GM04504 (cell line): ENCODE measurements around the gene NEMP2.
A peak's percentile ranks its signal among the peaks of the same experiment; 100 is the strongest.
"Not testable (repeated sequence)": the region's sequence is repeated elsewhere in the genome, so short reads cannot be mapped to it uniquely, and the experiment has no call there.

Experiments used
- DNase-seq: peaks from one replicate; pipeline ENCODE4 v3.0.0-alpha.2; 2012; ENCODE audit warnings: low read depth

NEMP2 gene

DNA sequence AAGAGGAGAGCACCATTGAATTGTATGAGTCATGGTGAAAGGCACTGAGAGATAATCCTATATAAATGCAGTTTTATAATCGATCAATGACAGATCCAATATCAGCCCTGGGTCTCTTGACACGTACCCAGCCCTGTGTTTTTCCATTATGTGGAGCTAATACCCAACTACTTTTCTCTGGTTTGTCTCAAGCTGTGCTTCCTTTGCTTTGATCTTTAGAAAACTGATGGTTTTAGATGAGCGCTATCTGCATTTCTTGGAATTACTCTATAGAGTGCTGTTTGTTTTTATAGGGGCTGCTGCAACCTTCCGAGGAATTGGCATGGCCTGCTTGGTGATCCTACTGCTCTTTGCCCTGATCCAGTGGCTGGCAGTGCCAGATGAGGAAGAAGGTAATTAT is 45.0 kb downstream of the NEMP2 start:
- DNase-seq: no peak

DNA sequence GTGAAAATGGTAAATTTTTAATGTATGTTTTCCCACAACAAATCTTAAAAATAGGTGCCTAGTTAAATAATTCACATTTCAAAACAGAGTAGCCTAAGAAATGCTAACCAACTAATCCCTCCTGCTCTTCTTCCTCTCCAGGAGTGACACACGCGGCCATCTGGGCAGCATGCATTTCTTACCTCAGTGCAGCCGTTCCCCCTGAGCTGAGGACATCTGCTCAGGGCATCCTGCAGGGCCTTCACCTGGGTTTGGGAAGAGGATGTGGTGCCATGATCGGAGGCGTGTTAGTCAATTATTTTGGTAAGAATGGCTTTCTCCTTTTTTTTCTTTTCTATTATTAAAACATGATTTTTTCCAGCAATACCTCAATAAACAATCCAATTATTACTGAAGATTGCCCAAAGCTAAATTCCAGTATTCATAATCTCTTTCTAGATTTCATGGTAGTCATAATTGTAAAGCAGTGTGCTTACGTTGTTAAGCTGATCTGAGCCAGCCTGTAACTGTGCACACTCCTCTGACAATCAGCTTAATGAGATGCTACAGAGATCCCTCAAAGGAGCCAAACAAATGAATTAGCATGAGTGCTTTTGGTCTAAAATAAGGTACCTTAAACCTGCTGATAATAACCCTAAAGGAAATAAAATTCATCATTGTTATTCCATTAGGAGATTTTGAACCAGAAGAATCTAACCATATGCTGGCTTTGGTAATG is 45.8 kb downstream of the NEMP2 start:
- no peak for DNase-seq

DNA sequence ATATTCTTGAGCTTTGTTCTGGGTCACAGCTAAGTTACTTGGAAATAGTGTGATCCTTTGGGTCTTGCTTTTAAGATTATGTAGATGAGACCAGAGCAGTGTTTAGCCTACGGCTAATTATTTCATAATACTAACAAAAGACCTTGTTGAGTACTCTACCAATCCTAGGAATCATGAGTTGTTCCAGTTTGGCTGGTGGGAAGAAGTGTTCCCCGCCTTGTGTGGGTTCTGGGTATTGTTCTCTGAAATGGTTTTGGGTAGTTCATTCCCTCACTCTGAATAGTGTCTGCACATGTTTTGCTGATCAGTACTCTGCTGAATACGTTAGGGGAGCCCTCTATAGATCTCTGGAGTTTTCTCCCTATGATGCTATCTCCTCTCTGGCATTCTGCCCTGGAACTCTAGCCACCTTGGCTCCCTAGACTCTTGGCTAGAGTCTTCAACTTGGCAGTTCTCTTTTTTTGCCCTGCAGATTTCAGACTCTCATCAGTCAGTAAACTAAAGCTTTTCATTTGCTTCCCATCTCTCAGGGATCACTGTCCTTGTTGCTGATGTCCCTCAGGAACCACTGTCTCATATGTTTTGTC is 48.4 kb downstream of the NEMP2 start:
- DNase-seq: no peak

DNA sequence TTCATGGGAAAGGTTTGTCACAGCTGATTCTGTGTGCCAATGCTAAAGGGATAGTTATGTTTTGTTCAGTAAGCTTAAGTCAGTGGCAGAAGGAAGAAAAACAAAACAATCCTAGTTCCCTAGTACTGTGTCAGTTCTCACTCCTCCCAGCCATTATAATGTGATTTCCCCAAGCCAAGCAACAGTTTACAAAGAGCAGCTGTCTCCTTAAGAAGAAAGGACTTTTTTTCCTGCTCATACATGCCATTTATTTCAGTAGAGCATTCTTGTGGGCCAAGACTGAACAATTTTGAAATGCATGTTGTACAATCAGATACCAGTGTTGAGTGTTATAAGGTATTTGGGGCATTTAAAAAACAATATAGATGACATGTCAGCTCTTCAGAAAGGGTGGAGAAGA is 52.1 kb downstream of the NEMP2 start:
- DNase-seq: no peak

DNA sequence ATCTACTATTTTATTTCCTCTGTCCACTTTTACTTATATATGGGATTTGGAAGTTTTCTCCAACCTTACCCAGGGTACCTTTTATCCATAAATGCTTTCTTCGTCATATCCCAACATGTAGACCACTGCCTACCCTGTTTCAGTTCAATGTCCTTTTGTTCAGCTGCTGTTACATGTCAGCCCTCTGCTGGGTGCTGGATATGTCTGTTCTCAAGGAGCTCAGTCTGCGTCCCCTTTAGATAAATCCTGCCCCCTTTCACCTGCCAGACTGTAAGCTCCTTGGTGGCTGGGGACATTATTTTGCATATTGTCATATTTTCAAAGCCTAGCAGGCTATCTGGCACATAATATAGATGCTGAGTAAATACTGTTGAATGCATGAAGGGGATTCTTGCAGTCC is 53.2 kb downstream of the NEMP2 start:
- DNase-seq: no peak

DNA sequence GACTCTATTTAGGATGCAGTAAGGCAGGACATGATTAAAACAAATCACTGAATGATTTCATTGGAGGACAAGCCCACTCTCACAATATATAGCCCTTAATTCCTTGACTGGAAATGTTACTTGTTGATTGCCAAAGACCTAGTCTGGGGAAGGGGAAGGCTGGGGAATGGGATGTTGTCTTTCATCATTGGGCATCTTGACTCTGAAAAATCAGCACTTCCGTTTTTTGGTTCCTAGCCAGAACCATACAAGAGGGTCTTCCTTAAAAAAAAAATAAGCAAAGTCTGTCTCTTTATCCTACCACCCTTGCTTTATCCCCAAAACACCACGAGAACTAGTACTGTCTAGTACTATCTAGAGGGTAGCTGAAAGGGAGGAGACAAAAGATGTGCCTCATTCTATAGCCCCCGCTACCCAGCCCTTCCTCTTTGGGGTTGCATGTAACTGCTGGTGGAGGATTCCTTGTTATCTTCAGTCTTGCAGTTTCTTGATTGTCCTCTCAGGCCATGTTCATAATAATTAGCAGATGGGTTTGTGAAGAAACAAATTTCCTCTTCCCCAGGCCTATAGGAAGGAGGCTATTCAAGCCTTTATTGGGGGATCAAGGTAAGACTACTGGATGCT is 55.8 kb downstream of the NEMP2 start:
- no peak for DNase-seq

DNA sequence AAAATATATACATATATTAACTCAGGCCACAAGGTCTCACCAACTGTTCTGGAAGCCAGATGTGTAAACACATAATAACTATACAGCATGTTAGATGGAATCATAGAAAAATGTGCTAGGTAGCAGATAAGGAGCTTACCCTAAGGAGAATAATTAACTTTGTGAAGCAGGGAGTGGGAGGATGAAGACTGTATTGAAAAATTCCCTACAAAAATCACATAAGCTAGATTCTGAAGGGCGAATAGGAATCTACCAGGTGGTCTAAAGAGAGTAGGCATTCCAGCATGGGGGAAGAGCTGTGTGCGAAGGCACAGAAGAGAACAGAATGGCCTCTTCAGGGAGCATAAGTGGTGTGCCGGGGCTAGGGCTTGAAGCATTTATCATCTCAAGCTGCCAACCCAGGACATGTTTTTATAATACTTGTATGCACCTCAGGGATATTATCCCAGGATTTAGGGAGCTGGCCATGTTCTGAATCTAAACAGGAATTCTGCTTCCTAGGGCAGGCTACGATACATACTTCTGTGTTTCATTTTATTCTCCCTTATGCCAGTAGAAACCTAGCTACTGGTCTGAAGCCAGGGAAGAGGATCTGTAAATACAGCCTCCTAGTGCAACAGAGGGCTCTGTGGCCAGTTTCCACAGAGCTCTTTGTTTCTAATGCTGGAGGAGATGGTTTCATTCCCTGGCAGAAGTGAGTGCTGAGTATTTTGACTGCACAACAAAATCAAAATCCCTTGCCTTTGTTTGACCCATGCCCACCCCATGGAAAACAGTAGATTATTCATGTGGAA is 56.7 kb downstream of the NEMP2 start:
- no peak for DNase-seq

DNA sequence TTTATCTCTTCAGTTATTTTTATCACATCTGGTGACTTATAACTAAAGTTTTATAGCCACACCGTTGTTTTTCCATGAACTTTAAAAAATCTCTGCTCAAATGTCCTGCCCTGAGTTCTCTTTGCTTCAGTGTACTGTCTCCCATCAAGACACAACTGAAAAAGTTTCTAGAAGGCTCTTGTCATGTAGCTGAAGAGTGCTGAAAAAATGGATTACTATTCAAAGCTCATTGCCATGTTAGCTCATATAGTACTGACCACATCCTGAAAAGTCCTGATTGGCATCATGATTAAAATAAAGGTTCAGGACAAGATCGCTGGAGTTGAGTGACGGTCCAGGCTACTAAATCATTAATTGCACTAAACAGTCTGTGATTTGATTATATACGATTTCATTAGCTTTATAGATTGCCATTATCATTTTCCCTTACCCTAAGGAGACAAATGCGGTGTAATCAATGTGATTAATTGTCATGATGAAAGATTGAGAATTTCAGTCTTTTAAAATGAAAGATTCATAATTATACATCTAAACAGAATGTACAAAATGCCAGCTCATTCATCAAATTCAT is 64.2 kb downstream of the NEMP2 start:
- DNase-seq: no peak

DNA sequence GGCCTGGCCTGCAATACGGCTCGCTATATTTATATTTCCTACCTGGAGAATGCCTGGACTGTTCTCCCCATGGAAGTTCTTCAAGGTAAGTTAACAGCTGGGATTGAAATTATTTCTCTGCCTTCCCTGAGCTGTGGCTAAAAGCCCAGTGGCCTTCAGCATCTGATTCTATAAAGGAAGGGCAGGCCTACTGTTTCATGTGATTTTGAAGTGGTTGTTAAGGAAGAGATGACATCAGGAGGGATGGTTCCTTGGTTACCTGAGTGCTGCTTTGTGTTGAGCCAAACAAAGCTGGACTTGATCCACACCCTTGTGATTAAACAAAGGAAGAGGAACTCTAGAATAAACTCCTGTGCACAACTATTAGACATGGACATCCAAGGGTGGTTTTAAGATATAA is 64.8 kb downstream of the NEMP2 start:
- DNase-seq: peak; percentile 40

DNA sequence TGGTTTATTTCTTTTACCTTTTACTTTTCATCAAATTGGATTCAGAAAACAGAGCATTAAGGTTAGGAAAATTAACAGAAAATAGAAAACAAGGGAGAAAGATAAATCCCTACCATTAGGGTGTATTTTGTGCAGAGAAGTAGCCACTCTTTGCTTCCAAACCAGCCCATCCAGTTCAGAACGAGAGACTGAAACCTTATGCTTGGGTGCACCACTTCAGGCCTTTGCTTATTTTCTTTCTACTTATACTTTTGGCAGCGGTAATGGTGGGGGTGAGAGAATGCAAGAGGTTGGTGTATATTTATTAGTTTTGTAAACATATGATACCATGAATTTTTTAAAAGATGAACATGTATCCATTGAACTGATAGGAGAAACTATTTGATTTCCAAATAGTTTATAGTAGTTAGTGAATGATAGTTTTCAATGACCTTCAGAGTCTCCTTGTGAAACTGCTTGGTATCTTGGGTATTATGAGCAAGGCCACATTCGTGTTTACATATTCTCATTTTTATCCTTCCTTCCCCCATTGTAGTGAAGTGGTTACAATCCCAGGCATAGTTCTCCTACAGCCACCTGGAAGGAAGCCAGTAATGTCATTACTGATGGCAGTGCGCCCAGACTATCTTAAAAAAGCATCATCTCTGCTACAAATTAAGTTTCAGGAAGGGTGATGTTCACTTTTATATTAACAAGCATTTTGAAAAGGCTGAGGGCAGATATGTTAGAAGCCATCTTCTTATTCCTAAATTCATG is 65.5 kb downstream of the NEMP2 start:
- peak; percentile 93 for DNase-seq

DNA sequence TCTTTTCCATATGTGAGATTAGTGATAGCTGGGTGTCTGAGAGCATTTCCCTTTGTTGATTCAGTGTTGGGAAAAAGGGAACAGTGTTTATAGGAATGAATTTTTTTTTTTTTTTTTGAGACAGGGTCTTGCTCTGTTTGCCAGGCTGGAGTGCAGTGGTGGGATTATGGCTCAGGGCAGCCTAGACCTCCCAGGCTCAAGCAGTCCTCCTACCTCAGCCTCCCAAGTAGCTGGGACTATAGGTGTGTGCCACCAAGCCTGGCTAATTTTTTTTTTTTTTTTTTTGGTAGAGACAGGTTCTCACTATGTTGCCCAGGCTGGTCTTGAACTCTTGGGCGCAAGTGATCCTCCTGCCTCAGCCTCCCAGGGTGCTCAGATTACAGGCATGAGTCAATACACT is 66.2 kb downstream of the NEMP2 start:
- not testable (repeated sequence) for DNase-seq

DNA sequence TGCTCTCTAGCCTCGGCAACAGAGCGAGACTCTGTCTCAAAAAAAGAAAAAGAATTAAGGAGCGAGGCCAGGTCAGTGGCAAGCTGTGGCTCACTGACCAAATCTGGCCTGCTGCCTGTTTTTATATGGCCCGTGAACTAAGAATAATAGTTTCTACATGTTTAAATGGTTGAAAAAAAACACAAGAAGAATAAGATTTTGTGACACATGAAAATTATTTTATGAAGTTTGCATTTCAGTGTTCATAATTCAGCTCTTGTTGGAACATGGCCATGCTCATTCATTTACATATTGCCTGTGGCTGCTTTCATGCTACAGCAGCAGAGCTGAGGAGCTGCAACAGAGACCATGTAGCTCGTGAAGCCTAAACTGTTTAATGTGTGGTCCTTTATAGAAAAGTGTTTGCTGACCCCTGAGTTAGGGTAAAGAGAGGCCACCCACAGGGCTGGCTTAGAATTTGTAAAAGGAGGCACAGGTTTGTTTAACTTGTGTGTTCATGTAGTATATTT is 66.9 kb downstream of the NEMP2 start:
- no peak for DNase-seq

DNA sequence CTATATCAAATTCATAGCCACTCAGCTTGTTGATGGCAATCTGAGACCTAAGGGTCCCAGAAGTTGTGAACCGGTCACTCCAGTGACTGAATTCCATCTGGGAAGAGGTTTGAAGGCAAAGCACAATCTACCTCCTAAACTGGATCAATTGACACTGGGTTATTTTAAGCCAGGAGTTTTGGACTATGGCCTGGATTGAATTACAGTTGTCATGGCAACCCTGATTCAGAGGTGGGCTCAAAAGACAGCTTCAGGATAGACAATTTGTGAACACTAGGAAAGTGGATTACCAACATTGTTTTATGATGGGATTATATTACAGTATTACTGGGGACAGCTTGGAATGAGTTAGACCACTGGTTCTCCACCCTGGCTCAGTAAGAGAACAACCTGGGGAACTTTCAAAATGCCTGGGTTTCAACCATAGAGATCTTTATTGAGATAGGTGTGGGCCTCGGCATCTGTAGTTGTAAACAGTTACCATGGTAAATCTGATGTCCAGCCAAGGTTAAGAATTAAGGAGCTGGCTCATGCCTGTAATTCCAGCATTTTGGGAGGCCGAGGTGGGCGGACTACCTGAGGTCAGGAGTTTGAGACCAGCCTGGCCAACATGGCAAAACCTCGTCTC is 67.6 kb downstream of the NEMP2 start:
- no peak for DNase-seq

DNA sequence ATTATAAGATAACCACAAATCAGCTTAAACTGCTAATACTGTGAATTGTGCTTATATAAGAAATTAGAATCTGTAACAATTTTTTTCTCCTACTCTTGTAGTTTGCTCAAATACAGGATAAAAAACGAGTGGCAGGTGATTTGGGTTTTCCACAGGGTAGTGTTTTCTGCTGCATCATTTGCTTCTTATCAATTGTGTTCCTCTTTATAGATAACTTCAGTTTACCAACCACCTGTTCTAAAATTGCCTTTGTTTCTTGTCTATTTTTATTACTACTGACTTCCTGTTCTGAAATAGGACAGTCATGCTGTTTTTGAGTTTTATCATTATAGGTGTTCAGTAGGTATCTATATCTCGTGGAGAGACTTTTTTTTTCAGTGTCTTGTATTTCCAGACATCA is 69.5 kb downstream of the NEMP2 start:
- DNase-seq: no peak

DNA sequence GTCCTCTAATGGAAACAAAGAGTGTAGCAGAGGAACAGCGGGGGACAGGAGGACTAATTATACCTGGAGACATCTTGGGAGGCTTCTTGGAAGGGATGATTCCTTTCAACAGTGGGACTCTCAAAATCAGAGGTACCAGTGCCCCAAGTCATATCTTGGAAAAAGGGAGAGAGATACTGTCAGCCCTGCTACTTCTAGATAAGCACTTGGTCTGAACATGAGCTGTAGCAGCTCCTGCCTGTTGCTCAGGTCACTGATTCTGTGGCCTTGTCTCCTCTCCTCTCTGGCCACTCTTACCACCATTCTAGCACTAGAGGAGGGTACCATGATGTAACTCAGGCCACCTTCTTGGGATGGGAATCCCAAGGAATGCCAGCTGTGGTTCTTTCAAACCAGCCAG is 71.9 kb downstream of the NEMP2 start:
- DNase-seq: no peak

DNA sequence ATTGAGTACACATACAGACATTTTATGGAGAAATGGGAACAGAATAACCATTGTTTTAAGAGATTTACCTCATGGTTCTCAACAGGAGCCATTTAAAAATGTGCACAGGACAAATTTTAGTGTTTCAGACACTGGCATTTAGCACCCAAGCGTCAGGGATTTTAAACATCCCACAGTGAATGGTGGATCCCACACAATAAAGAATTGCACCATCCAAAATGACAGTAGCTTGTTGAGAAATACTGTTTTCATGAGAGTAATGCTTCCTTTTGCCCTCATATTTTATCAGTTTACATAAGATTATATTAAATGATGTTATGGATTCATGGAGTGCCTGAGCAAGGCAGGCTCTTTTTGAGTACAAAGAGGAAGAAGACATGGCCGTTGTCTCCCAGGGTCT is 72.3 kb downstream of the NEMP2 start:
- DNase-seq: no peak

DNA sequence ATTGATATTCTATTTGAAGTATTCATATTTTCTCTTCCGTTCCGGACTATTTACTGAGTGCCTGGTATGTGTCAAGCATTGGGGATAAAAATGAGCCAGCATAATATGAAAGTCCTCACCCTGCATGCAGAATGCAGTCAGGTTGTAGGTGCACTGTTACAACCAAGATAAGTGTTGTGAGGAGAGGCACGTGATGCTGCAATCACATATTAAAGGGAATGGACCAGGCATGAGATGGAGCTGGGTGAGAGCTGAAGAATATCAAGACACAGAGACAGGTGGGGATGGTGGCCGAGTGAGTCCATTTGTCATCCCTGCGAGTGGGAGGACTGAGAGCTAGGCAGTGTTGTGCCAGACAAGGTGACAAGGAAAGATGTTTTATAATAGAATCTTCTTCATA is 74.0 kb downstream of the NEMP2 start:
- DNase-seq: no peak

DNA sequence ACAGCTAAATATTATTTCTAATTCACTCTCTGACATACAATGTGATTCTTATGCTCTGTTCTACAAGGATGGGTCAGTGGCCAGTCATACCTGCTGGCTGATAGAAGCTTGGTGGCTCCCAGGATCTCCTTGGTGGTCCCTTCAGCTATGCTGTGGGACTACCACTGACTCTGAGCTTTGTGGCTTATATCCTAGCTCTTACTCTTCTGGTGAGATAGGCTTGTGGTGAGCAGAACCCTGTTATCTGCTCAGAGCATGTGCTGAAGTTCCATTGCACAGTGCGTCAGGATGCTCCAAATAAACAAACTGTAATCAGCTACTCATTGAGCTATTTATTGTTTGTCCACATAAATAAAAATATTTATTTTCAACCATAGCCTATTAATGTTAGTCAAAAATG is 74.6 kb downstream of the NEMP2 start:
- DNase-seq: no peak

DNA sequence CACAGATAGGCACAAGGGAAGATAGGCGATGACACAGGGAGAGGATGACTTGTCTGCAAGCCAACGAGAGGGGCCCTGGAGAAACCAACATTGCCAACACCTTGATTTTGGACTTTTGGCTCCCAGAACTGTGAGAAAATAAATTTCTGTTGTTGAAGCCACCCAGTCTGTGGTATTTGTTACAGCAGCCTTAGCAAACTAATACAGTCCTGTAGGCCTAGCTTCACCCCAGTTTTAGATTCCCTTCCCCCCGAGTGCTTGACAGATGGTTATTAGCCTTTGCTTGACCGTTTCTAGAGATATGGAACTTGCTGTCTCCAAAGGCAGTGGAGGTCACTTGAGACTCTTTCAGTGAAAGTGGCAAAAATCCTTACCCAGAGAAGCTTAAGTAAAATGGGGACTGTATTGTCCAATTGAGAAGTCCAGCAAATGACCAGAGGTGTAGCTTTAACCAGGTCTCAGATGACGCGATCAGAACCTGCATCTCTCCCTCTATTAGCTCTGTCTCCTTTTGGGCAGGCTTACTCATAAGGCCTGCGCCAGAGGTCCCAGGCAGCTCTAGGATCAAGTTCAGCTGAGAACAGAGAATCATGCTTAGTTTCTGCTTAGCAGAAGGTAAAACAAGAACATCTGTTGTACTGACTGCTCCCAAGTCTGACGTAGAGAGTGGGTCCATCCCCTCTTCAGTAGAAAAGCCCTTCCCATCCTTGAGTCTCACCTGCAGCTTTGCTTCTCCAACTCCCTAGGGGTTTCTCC is 76.0 kb downstream of the NEMP2 start:
- no peak for DNase-seq

DNA sequence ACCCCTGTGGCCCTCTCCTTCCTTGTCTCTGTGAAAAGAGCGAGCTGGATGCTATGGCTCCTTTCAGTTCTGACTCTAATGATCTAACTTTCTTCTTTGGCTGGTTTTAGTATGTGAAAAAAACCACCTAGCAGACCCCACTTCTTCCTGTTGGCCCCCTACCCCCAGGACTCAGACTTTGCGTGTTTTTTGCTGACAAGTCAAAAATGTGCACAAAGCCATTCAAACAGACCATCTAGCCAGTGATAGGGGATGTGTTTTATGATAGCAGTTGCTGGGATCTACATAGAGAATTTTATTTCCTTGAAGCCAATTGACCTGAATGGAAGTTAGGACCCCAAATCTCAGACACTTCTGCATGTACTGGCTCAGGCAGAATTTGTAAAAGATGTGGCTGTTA is 77.3 kb downstream of the NEMP2 start:
- no peak for DNase-seq
